HG03139 (cell line): ENCODE results near the gene SEMA4D.

Experiments
- ATAC-seq: cut with Tn5 transposase; IDR thresholded peaks from one replicate; pipeline ENCODE4 v1.9.1; 2021; ENCODE audit not compliant: unreplicated experiment

SEMA4D gene

DNA sequence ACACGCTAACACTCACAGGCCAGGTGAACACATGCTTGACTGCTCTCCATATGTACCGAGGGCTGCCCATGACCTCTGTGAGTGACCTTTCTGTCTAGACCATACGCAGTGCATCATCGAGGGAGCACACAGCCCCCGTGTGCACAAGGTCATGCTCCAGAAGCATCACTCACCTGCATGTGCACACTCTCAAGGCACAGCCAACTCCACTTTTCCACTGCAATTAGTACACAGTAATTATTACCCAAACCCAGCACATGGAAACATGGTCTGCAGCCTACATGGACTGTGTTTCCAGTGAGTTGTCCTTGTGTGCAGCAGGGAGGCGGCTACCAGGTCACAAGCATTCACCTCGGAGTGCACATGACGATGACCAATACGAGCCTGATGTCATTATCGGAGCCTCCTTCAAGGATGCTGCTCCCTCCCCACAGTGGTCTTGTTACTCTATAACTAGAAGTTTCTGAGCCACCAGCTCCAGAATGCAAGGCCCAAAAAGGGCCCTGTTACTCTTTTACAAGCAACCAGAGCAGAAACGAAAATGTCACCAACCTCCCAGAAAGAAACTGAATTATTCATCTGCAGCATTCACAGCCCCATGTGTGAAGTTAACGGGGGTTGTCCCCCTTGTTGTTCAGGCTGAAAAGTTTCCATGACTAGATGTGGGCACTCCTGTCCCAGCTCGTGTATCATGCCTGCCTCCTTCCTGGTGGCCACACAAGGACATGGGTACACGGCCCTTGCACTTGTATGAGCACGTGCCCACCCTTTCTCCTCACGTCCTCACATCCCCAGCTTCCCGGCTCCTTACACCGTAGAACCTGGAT lies 31.2 kb downstream of the SEMA4D start:
- peak; percentile 61 for ATAC-seq

DNA sequence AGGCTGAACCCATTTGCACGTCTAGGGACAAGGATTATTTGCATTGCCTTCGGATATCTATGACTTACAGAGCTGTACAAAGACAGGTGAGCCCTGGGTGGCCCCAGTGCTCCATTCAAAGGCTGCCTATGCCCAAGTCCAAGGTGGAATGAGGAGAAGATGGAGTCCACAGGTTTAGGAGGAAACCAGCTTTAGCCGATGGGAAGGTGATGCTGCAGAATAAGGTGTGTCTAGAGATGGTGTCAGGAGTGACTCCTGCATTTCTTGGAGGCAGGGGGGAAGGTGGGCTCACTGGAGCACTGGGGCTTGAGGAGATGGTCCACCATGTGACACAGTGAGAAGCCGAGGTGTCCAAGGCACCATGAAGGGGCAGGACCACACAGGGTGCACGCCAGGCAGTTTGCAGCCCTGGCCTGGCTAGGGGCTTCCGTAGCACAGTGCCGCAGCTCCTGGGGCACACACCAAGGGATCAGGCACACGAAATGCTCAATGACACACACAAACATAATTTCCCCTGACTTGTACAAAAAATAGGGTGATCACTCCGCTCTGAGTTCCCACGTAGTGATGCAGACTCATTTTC lies 32.1 kb downstream of the SEMA4D start:
- ATAC-seq: no peak

DNA sequence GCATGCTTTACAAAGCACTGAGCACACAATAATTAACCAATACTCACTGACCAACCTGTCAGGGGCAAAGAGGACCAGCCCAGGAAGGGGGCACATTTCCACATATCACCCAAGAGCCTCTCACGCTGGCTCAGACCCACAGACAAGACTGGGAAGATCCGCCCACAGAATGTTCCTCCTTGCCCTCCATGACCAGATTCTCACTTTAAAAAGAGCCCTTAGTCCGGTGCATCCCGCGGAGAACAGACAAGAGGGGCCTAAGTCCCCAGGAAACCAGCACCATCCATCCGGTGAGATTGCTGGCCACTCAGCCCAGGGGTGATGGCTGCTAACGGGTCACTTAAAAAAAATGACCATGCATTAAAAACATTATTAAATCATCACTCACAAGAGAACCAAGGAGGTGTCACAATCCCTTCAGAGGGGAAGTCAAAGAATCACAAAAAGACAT lies 32.9 kb downstream of the SEMA4D start:
- no peak for ATAC-seq

DNA sequence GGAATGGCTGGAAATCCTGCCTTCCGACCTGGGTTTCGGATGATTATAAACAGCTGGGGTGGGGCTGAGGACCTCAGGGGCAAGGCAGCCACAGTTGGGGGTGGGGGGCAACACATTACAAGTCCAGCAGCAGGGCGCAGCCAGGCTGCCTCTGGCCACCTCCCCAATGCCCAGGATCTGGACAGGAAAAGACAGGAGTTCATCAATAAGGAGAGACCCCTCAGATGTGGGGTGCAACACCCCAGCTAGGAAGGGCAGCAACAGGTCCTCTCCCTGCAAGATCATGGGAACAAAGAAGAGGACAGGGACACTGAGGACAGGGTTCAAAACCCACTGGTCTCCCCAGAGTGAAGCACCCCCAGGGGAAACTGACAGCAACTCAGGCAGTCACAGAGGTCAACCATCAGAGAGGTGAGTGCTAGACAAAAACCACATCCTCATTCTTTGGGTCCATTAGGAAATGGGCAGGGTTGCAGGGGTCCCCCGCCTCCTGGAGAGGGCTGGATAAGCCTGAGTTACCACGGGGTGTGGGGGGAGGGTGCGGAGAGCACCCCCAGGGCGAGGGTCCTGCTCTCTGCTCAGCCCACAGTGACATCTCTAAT lies 33.5 kb downstream of the SEMA4D start:
- peak; percentile 29 for ATAC-seq

DNA sequence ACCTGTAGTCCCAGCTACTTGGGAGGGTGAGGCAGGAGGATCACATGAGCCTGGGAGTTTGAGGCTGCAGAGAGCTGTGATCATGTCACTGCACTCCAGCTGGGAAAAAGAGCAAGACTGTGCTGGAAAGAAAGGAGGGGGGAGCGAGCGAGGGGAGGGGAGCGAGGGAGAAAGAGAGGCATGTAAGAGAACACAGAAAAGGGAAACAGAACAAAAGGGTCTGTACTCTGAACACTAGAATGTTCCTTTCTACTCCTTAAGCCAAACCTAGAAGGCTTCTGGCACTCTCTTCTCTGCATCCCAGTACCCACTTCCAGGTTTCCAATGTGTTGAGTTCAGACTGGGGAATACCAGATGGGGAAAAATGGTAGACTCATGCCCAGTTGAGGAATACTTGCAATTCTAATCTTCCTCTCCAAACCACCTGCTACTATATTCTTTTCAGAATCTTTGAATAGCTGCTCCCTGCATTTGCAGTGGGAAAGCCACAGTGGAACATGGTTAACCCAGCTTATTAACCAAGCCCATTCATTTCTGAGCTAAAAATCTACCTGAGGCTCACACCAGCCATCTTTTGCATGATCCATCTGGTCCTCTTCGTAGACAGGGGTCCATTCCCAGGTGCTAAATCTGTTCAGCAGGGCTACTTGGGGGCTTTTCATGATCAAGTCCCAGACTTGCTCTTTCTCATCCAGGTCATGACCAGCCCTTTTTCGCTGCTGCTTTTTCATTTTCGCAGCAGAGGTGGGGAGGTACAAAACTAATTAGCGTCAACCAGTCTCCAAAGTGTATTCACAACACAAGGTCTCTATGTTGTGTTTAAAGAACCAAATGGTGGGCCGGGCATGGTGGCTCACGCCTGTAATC lies 34.9 kb downstream of the SEMA4D start:
- ATAC-seq: no peak

DNA sequence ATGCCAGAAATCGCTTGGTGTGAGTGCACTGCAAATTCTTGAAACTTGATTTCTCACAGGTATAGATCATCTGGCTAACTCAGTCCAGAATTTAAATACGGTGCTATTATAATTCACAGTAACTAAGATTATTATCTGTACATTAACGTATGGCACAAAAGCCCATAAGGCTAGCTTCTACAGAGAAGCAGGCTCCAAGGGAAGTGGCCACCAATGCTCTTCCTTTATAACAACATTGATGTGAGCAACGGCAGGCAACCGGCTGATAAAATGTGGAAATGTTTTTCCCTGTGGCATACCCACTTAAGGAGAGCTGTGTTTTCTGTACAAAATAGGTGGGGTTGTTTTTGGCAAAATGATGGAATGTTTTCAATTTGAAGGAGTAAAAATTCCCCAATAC lies 35.7 kb downstream of the SEMA4D start:
- no peak for ATAC-seq

DNA sequence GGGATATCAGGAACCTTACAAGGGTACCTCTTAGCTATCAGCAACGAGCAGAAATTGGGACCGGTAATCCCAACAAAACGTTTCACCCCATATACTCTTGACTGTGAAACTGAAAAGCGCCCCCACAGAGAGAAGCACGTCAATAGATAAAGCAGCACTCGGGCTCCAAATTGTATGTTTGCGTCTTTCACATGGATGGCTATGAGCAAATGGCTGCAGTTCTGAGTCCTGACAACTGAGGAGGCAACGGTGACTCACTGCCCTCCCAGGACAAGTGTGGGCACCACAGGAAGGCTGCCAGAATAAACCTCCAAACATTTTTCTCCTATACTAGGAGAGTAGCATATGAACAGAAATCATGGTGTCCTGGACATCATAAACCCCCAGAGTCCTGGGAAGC lies 36.6 kb downstream of the SEMA4D start:
- no peak for ATAC-seq

DNA sequence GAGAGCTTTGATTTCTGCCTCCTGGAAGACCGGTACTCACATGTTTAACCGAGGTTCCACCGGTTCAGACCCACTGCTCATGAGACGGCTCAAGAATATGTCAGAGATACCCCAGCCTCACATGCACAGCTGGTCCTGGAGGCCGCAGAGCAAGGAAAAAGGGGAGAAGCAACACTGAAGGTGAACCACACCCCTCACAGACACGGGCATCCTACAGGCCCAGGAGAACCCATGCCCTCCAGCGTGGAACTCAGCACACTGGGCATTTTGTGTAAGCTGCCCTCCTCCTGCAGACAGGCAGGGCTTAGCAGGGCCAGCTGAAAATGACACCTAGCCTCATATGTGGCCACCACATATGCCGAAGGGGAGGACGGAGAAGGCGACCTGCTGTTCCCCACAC lies 37.4 kb downstream of the SEMA4D start:
- ATAC-seq: no peak

DNA sequence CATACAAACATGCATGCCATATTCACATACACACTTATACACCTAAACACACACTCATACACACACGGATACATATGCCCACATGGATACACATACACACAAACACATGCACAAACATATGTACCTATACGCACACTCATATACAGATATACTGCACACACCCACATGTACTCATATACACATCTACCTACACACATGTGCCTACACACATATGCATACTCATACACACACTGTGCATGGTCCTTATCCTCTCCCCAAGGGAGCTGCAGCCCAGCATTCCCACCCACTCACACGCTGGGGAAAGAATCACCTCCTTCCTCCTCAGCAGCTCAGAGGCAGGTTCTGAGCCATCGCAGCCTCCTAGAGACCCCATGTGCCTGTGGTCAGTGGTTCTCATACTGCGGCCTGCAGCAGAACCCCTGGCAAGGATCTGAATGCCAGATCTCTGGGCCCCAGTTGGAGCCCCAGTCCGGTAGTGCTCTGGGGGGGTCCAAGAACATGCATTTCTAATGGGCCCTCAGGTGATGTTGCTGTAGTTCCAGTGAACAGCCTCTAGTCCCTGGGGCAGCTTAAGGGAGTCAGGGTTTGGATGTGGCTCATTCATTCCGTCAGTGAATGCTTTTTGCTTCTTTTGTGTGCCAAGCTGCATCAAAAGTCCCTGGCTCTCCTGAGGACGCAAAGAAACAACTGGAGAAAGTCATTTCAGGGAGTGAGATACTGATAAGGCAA lies 39.0 kb downstream of the SEMA4D start:
- ATAC-seq: no peak

DNA sequence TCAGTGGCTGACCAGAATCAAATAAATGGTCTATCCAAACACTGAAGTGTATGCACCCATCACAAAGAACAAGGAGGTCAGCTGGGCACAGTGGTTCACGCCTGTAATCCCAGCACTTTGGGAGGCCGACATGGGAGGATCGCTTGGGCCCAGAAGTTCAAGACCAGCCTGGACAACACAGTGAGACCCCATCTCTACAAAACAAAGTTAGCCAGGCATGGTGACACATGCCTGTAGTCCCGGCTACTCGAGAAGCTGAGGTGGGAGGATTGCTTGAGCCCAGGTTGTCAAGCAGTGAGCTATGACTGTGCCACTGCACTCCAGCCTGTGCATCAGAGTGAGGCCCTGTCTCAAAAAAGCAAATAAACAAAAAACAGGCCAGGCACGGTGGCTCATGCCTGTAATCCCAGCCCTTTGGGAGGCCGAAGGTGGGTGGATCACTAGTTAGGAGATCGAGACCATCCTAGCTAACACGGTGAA lies 40.5 kb downstream of the SEMA4D start:
- no peak for ATAC-seq

DNA sequence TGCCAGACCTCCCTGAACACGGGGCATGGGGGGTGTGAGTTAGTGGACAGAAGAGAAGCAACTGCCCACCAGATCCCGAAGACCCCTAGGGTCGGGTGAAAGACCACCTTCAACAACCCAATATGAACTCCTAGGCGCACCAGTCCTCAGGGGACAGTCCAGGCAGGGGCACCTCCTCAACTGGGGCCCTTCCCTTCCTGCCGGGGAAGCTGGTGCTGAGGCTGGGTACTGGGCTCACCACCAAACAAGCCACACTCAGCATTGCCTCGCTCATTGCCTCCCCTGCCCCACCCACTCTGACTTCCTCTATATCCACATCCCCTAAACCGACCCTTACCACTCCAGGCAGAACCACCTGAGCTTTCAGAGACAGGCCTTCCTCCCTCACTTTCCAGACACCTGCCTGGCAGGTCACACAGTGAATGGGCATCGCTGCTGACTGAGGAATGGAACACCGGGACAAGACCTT lies 42.5 kb downstream of the SEMA4D start:
- ATAC-seq: no peak

DNA sequence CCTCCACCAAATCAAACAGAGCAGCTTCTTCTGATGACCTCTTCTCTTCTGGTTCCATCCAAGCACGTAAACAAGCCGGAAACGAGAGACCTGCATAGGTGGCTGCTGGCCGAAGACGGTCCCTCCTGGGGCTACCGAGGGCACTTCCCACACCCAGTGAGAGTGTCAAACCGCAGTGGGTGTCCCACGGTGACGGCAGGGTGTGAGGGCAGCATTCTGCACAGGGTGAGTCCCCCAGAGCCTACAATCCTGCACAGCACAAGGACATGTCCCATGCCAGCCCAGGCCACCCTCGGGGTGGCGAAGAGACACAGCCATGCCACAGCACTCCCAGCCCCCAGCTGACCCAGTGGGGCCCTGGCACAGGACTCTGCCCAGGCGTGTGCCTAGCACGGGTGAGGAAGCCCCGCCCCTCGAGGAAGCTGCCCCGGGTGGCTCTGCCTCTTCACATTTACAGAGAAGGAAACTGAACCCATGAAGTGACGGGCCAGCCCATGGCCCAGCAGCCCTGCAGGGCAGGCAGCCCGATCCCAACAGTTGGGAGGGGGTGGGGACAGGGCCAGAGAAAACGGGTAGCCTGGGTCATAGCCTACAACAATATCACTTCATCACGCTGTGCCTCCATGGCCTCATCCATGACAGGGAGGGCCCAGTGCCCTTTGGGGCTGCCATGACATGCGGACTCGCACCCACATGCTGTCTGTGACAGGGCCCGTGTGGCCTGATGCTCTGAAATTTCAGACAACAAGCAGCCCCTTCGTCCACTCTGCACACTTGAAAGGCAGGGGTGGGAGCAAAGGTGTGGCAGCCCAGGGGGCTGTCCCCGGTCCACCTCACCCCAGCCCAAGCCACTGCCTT lies 43.2 kb downstream of the SEMA4D start:
- ATAC-seq: no peak

DNA sequence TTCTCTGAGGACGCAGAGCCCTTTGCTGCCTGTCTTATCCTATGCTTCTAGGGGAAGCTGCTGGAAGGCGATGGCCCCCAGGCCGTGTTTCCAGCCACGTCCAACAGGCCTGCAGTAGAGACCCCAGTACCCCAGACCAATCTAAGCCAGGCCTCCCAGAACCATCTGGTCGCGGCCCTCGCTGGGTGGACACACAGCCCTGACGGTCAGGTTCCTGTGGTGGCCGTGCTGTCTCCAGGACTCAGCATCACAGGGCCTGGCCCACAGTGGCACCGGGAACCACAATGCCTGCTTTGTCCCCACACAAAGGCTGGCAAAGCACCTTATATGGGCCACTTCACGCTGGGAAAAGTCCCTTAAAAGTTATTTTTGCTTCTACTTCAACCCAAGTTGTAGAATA lies 44.5 kb downstream of the SEMA4D start:
- no peak for ATAC-seq

DNA sequence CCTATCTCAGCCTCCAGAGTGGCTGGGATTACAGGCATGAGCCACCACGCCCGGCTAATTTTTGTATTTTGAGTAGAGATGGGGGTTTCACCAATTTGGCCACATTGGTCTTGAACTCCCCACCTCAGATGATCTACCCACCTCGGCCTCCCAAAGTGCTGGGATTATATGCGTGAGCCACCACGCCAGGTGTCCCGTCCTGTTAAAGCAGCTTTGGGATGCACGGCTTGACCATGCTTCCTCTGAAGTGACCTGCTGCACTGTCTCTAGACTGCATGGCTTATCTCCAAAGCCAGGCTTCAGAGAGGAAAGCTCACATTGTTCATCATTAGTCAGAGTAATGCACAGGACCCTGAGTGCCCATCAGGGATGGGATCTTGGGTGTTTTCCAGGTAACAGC lies 45.4 kb downstream of the SEMA4D start:
- no peak for ATAC-seq

DNA sequence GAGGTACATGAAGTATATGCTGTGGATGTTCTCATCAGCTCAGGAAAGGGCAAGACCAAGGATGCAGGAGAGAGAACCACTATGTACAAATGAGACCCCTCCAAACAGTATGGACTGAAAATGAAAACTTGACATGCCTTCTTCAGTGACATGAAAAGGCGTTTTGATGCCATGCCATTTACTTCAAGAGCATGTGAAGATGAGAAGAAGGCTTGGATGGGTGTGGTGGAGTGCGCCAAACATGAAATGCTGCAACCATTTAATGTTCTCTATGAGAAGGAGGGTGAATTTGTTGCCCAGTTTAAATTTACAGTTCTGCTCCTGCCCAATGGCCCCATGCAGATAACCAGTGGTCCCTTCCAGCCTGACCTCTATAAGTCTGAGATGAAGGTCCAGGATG lies 47.7 kb downstream of the SEMA4D start:
- ATAC-seq: no peak

DNA sequence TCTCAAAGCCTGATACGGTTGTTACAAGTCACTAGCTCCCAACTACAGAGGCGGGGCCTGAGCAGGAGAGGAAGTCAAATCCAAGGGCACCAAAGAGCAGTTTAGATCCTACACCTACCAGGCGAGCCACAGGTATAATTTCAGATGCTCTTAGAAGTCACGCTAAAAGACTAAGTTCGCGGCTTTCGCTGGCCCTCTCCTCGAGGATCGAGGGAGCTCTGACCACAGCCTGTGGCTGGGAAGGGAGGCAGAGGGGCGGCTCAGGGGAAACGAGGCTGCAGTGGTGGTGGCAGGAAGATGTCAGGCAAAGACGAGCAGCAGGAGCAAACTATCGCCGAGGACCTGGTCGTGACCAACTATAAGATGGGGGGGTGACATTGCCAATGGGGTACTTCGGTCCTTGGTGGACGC lies 48.6 kb downstream of the SEMA4D start:
- ATAC-seq: no peak

DNA sequence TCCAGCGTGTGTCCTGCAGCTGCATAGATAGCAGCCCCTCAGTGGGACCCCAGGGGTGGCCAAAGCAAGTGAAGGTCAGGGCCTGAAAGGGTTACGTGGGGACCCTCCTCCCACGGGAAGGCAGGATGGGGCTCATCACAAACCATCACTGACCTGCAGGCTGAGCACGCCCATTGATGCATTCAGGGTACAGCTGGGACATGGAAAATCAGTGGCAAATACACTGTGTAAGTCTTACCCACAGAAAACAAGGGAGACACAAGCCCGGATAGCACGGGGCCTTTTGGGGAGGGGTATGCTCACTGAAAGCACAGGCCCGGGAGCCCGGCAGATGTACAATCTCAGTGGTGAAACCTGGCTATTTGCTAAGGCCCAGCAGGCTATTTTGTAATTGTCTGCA lies 49.1 kb downstream of the SEMA4D start:
- no peak for ATAC-seq

DNA sequence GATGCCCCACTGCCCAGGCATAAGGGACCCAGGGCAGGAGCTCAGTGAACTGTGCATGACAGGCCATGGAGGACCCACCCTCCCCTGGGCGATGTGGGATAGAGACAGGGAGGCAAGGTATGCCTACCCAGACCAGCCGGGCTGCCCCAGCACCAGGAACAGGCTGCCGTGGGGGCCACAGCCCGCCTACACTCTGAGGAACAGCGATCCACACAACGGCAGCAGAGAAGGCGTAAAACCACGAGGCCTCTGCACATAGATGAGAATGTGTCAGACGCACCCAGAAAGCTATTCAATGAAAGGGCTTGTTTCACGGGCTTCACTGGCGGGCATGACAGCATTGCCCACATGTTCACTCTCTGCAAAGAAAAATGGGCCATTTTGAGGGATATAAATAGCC lies 49.5 kb downstream of the SEMA4D start:
- no peak for ATAC-seq

DNA sequence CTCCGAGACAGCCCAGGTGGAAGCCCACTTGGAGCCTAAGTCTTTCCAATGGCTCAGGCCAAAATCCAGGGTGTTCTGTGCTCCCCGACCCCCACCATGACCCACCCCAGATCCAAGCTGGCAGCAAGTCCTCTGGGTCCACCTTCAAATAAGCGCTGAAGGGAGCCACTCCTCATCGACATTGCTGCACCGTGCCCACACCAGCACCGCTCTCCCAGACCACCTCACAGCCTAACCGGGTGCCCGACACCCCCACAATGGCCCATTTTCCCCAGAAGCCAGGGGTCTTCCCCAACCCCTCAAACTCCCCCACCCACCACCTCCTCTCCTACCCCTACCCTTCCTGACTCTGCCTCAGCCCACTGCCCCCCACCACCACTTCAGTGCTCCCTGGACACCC lies 50.5 kb downstream of the SEMA4D start:
- ATAC-seq: no peak

DNA sequence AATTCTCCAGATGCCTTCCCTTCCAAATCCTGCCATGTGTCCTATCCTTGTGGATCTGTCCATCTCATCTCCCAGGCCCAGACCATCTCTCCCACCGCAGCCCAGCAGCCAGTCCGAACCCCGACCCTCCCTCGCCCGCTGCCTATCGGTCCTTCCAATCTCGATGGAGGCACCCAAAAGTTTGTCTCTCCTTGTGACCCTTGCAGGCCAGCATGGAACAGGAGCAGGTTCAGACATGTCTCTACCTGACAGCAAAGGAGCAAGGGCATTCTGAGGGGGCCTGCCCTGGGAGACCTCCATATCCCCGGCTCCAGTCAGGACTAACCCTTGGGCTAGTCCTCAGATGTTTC lies 51.0 kb downstream of the SEMA4D start:
- no peak for ATAC-seq
